GM12872 (cell line): Measurements from ENCODE around the gene PRDX3.

Source experiments
- CTCF ChIP-seq: IDR thresholded peaks from 3 replicates; pipeline ENCODE4 v1.5.1; 2011; ENCODE audit warnings: low read depth, mild to moderate bottlenecking, low read length, moderate library complexity; ENCODE audit not compliant: insufficient read depth

Gene PRDX3

GRCh38 chr10:119125942-119126341 is 52.7 kb downstream of the PRDX3 start:
- TF ChIP-seq CTCF: no peak

GRCh38 chr10:119120875-119121274 is 57.7 kb downstream of the PRDX3 start:
- TF ChIP-seq CTCF: no peak

GRCh38 chr10:119120413-119120867 is 58.2 kb downstream of the PRDX3 start:
- TF ChIP-seq CTCF: no peak

GRCh38 chr10:119119400-119119799 is 59.2 kb downstream of the PRDX3 start:
- TF ChIP-seq CTCF: no peak

- no peak for TF ChIP-seq CTCF
These were observed 60.4 kb downstream of the PRDX3 start for GRCh38 chr10:119118231-119118630.
